Measurements from ENCODE around the gene GGCX. TPM values are rescaled to one million over a fixed set of nuclear protein-coding genes. Genes with fewer than 3 reads are reported as not detected.

GGCX gene
- total and polyA plus RNA-seq, 2 of the 13 experiments (the other 11 are each of a cell fraction or from before 2014, with no cell fraction given), result 72.5 to 103 TPM

GRCh38 chr2:85561280-85562212, at the start of gene GGCX (continued):
- TF ChIP-seq ZNF138 (CRISPR knock-in tag; IDR thresholded peaks at IDR 0.05; ENCODE audit: low read depth) (no peak), PBX2 (CRISPR knock-in tag; IDR thresholded peaks at IDR 0.05) (no peak), SALL1 (CRISPR knock-in tag; IDR thresholded peaks at IDR 0.05) (peak; percentile 91), ZNF609 (CRISPR knock-in tag; IDR thresholded peaks at IDR 0.05; ENCODE audit: borderline replicate concordance) (peak; percentile 31), ZNF713 (CRISPR knock-in tag; IDR thresholded peaks at IDR 0.05) (peak; percentile 74), PITX1 (CRISPR knock-in tag; IDR thresholded peaks at IDR 0.05) (peak; percentile 69; the same call in 1 of the 2 replicates), ZNF12 (CRISPR knock-in tag; IDR thresholded peaks at IDR 0.05) (peak; percentile 52; the same call in 1 of the 2 replicates), KLF13 (CRISPR knock-in tag; IDR thresholded peaks at IDR 0.05) (peak; percentile 84; the same call in 1 of the 2 replicates), ZMYM4 (CRISPR knock-in tag; IDR thresholded peaks at IDR 0.05) (peak; percentile 91), ZNF547 (CRISPR knock-in tag; IDR thresholded peaks at IDR 0.05) (peak; percentile 54; the same call in 1 of the 2 replicates), ZNF430 (CRISPR knock-in tag; IDR thresholded peaks at IDR 0.05) (peak; percentile 77), ZNF878 (CRISPR knock-in tag; IDR thresholded peaks at IDR 0.05) (peak; percentile 94), E2F5 (CRISPR knock-in tag; conservative IDR thresholded peaks at IDR 0.05) (no peak; the same call in 1 of the 2 replicates), NR2F6 (IDR thresholded peaks at IDR 0.05) (peak; percentile 40; the same call in 1 of the 2 replicates), NR2F6 (CRISPR knock-in tag; IDR thresholded peaks at IDR 0.05) (peak; percentile 49; the same call in 1 of the 2 replicates), TIGD3 (CRISPR knock-in tag; IDR thresholded peaks at IDR 0.05; ENCODE audit: borderline replicate concordance) (no peak), DNMT1 (CRISPR knock-in tag; IDR thresholded peaks at IDR 0.05) (no peak), ATF3 (CRISPR knock-in tag; IDR thresholded peaks at IDR 0.05) (0 out of 2 replicates have a peak, but pooled peaks have one; percentile 39), ZNF235 (CRISPR knock-in tag; IDR thresholded peaks at IDR 0.05; ENCODE audit: borderline replicate concordance) (peak; percentile 82; the same call in 1 of the 2 replicates), NR2F2 (IDR thresholded peaks at IDR 0.05; ENCODE audit: borderline replicate concordance, low read depth) (peak; percentile 87; the same call in 1 of the 2 replicates), KLF16 (CRISPR knock-in tag; IDR thresholded peaks at IDR 0.05) (peak in 1 of 2 experiments; percentile 91; a peak in 2 of 4 replicates)

Measured in HepG2 (cell line).